OCI-LY3 (cell line): ENCODE results near the gene HSPA12A.

Source experiments
- CTCF ChIP-seq: fragments of 200-600, 300-600 bp; sonication (generic); IDR thresholded peaks from 2 replicates; pipeline ENCODE4 v1.5.1; 2014; ENCODE audit warnings: antibody characterized with exemption, low read length, low read depth
- EZH2phosphoT487 ChIP-seq: fragments of 200-600 bp; shearing (Covaris generic); IDR thresholded peaks from 2 replicates; pipeline ENCODE4 v1.6.1; 2018; ENCODE audit warnings: antibody characterized with exemption, mixed run types, low read depth

GRCh38 chr10:116747325-116747724, 5.0 kb upstream of the HSPA12A start:
- no peak for TF ChIP-seq CTCF
- no peak for TF ChIP-seq EZH2phosphoT487
